ENCODE data around the gene LMAN1.

Gene LMAN1

DNA sequence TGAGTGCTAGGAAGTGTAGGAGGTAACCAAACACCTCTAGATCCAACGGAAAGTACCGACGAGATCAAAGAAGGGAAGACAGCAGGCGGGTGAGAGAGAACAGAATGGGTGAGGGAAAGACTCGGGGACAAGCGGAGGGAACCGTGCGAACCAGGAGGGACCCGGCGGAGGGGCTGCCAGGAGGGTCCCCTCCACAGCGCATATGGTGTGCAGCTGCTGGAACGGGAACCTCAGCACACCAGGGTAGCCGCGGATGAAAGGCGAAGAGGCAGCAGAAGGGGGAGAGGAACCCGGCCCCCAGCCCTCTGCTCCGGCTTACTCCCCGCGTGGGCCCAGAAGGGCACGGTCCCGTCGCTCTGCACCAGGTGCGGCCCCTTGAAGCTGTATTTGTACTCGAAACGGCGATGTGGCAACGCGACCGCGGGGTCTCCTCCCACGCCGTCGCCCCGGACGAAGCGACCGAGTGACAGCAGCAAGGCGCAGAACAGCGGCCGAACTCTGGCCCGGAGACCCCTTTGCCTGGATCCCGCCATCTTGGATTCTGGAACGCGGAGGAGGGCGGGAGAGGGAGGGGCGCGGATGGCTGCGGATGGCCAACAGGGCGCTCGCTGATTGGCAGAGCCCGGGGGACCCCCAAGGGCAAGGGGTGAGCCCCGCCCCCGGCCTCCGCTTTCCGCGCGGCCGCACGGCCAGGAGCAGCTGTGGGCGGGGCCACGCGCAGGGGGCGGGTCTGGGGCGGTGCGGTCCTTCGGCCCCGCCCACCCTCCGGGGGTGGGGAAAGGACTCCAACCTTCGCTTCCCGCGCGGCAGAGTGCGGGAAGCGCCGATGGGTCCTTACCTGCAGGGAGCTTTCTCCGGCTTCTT is at the start of gene LMAN1:
Gene LMAN1 (minus strand): TSS at position 554 of the 864 bp plus-strand sequence. CDS start 21 bp downstream, at position 533.
- DNase-seq (ENCODE audit: low read depth) = peak; percentile 90

DNA sequence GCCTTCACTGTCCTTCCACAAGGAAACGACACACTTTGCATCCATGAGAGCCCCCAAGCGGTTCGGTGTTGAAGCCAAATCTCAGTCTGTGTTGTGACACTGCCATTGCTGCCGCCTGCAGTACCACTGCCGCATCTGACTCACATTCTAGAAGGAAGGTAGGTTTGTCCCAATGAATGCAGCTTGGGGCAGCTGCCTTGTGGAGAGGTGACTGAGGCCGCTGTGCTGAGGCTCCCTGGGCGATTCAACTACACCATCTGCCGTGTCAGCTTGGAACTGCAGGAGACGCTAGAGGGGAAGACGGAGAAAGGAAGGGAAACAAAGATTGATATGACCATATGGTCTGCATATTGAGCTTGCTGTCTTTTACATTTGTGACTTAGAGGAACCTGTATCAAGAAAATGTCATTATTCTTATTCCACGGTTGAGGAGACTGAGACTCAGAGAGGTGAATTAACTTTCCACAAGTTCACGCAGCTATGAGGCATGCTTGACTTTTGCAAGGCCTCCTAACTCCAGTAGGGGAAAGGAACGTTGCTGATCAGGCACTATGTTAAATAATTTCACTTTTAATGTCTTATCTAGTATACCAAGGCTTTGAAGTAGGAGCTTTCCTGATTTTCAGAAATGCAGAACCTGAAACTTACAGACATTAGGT is 43.5 kb upstream of the LMAN1 start:
- peak; percentile 31 for DNase-seq (ENCODE audit: low read depth)

- DNase-seq (ENCODE audit: low read depth) = no peak
Observed at GRCh38 chr18:59400407-59400806, 41.3 kb upstream of the LMAN1 start.

- no peak for DNase-seq (ENCODE audit: low read depth)
Observed at GRCh38 chr18:59395226-59396175, 36.4 kb upstream of the LMAN1 start.

GRCh38 chr18:59393381-59393780 is 34.3 kb upstream of the LMAN1 start:
- no peak for DNase-seq (ENCODE audit: low read depth)

DNA sequence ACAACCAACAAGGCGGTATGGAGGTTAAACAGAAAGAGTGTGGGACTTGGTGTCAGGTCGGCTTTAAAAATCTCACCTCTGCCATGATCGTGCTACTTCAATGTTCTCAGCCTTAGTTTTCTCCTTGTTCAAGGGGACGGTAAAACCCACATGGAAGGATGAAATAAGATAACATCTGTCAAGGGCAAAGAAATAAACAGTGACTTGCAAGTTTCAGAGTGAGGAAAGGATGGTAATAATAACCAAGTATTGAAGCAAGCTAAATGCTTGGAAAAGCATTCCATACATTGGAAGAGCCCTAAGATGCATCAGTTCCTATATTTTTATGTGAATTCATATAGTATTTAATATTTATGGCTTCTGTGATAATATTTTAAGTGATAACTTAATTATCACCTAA is 29.8 kb upstream of the LMAN1 start:
- no peak for DNase-seq (ENCODE audit: low read depth)

DNA sequence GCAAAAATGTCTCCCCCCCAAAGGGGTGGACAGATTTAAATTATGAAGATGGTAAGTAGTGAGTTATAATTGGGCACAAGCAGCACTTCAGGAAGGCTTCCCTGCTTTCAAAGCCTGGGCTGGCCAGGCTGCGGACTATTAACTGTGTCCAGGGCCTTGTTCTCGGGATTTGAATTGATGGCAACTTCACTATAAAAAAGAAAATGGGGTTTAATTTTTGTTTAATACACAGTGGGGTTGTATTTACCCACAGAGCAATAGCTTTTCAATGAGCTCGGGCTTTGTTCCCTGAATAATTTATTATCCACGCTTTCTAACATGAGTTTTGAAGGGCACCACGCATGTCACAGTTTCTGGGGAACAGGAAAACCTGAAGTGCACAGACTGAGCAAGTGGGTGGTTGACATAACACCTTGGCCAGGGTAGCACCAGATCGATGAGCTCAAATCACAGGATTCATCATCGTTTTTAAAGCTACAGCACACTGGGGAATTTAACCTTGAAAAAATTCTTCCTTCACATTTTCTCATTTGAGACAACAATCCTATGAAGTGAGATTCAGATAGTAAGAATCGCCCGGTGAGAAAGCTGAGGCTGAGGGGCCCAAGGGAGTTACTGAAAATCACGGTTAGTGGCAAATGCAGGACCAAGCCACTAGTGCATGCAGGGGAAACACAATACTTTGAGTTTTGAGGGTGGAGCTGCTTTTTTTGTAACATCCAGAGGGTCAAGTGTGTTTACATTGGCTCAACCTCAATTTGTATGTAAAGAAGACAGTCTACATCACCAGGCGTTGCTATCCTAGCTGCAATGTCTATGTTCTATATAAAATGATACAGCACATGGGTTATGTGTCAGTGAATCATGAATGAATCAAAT is 28.9 kb upstream of the LMAN1 start:
- no peak for DNase-seq (ENCODE audit: low read depth)

GRCh38 chr18:59386909-59387686 is 28.0 kb upstream of the LMAN1 start:
- no peak for DNase-seq (ENCODE audit: low read depth)

- no peak for DNase-seq (ENCODE audit: low read depth)
Observed at GRCh38 chr18:59385191-59385590, 26.1 kb upstream of the LMAN1 start.

GRCh38 chr18:59383851-59384250 is 24.8 kb upstream of the LMAN1 start:
- no peak for DNase-seq (ENCODE audit: low read depth)

GRCh38 chr18:59382383-59382782 is 23.3 kb upstream of the LMAN1 start:
- no peak for DNase-seq (ENCODE audit: low read depth)

DNA sequence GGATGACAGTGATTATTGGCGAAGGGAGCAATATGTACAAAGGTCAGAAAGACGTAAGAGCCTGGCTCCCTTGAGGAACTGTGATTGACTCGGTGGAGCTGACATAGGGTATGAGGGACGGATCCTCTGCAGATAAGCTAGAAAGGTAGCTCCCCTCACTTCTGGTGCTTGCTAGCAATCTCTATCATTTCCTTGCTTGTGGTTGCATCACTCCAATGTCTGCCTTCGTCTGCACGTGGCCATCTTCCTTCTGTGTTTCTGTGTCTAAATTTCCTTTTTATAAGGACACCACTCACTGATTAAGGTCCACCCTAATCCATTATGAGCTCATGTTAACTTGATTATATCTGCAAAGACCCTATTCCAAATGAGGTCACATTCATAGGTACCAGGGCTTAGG is 22.9 kb upstream of the LMAN1 start:
- DNase-seq (ENCODE audit: low read depth) = no peak

- no peak for DNase-seq (ENCODE audit: low read depth)
Observed at GRCh38 chr18:59380706-59381105, 21.6 kb upstream of the LMAN1 start.

- no peak for DNase-seq (ENCODE audit: low read depth)
Observed at GRCh38 chr18:59379772-59380522, 20.9 kb upstream of the LMAN1 start.

DNA sequence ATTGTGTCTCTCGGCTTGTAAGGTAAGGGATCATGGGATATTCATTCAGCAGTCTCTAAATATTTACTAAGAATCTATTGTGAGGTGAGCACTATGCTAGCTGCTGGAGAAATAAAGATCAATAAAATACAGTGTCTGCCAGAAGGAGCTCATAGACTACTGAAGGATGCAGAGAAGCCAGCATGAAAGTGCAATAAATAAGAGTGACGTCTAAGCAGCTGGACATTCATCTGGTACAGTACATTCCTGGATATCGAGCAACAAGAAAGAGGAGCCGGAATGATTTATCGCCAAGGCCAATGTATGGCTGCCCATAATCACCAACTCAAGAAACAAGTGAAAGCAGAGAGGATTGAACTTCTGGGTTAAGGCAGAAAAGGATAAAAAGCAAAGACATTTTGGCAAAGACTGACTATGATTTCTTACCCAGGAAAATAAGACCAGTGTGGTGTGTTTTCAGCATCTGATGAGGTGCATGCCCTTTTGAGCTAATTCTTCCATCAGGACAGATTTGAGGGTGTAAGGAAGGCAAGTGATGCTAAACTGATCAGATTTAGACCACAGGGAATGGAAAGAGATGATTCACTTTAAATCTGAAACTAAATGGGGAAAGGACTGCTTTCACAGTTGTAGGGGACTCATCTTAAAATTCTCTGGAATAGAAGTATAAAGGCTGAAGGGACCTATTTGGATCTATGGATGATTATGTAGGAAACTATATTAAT is 18.7 kb upstream of the LMAN1 start:
- no peak for DNase-seq (ENCODE audit: low read depth)

GRCh38 chr18:59376351-59376935 is 17.4 kb upstream of the LMAN1 start:
- DNase-seq (ENCODE audit: low read depth) = no peak

DNA sequence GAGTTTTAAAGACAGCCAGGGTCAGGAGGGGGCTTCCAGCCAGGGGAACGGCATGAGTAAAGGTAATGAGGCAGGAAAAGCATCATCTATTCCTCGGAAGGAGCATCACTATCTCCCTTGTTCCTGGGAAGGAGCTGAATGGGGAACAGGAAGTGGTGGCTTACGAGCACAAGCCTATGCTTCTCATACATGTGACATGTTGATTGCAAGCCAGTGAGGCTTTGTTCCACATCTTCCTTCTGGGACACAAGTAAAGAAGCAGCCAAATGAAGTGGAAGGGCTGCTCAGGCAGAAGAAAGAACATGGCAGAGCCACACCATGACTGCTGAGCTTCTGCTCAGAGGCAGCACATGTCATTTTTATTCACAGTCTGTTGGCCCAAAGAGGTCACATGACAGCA is 15.1 kb upstream of the LMAN1 start:
- DNase-seq (ENCODE audit: low read depth) = no peak

GRCh38 chr18:59372975-59373374 is 13.9 kb upstream of the LMAN1 start:
- no peak for DNase-seq (ENCODE audit: low read depth)

DNA sequence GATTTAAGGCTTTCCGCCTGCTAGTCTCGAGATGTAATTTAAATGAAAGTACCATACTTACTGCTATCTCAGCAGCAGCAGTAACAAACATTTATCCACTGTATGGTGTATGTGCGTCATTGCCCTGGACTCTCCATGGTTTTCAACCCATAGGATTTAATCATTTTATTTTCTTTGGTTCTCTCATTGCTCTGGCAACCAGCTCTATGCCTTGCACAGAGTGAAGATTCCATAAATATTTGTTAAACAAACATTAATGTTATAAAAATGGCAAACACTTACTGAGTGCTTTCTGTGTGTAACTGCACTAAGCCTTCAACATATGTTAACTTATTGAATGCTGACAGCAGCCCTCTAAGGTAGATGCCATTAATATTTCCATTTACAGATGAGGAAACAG is 1.3 kb upstream of the LMAN1 start:
- no peak for DNase-seq (ENCODE audit: low read depth)

Data from stimulated activated CD8-positive, alpha-beta memory T cell treated with anti-CD3 and anti-CD28 coated beads, Interleukin-12 subunit alpha, Interleukin-12 subunit beta, amount 100 ng/mL, for 4 hours (primary cell).